ENCODE measurements around the gene SYT12. TPM values are rescaled to one million over a fixed set of nuclear protein-coding genes. Genes with fewer than 3 reads are reported as not detected.

Gene SYT12, protein sequence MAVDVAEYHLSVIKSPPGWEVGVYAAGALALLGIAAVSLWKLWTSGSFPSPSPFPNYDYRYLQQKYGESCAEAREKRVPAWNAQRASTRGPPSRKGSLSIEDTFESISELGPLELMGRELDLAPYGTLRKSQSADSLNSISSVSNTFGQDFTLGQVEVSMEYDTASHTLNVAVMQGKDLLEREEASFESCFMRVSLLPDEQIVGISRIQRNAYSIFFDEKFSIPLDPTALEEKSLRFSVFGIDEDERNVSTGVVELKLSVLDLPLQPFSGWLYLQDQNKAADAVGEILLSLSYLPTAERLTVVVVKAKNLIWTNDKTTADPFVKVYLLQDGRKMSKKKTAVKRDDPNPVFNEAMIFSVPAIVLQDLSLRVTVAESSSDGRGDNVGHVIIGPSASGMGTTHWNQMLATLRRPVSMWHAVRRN
- under 1 TPM in 1 of 2 donors, not detected in 1; 0.38 TPM for total RNA-seq

DNA sequence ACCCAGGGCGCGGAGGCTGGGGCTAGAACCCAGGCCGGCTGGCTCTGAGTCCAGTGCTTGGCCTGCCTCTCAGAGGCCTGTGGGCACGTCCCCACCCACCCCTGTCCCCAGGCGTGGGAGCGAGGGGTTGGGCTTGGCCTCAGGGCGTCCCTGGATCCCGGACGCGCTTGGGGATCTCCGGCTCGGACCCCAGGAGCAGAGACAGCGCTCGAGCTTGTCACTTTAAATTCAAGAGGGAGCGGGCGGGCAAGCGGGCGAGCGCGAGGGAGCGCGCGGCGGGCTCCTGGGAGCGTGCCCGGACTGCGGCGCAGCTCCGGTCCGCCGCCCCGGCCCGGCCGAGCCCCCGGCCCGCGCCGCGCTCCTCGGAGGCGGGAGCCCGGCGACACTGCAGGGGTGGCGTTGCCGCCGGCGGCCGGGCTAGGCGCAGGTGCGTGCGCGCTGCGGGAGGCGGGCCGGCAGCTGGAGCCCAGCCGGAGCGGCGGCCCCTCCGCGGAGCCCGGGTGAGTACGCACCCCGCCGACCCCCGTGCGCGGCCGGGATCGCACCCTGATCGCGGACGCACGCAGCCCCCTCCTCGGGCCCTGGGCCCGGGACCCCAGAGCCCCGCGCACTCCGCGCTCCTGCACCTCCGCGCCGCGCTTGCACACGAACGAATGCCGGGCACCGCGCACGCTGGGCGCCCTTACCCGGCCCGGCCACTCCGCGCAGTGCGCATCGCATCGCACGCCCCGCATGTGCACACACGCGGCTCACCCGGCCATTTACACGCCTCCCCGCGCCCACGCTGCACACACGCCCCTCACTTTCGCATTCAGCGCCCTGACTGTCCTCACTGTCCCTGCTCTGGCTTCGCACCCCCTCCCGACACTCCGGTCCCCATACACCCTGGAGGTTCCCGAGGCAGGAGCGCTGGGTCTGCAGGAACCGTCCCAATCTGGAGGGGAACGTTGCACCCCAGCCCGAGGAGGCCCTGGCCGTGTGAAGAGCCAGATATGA lies at the start of gene SYT12:
Gene SYT12 (plus strand): TSS at position 174 of the 996 bp plus-strand sequence. CDS start 7,011 bp downstream, outside the sequence.
- Mint-ChIP-seq H3K27me3 (peaks cover 5 to 31% of the 10 kb centered on the region in 2 donors), H3K4me3 (peak within 1 kb of the TSS; percentile 71), H3K36me3 (no peaks in the 10 kb centered on the region), H3K4me1 (ENCODE audit: low read depth in 2 of 2) (peaks cover 17 to 23% of the 10 kb centered on the region in 2 donors), H3K27ac (no peak within 1 kb of the TSS), H3K9me3 (no peaks in the 10 kb centered on the region)
- DNase-seq (ENCODE audit: low spot score) (no peak), ATAC-seq (peak in 1 of 2 donors; percentile 38)

DNA sequence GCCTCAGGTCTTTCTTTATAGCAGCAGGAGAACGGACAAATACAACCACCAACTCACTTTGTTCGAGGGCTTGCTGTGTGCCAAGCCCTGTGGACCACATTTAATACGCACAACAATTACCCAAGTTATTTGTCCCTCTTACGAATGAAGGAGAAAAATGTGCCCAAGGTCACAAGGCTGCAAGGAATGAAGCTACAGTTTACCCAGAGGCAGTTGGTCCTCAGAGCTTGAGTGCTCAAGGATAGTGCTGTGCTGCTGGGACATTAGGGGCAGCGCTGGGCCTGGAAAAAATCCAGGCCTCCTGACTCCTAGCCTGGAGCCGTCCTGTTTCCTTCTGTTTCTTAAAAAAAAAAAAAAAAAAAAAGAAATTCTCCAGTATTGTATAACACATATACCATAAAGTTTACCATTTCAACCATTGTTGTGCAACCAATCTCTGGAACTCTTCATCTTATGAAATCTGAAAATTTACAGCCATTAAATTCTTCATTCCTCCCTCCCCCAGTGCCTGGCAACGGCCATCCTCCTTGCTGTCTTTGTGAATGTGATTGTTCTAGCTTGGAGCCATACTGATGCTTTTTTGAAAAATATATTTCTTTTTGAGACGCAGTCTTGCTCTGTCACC lies 48.9 kb upstream of the SYT12 start:
- H3K27me3 Mint-ChIP-seq, result peaks cover 0 to 8% of the 10 kb centered on the region in 2 donors
- no peak overlapping the region for H3K27ac Mint-ChIP-seq
- no peaks in the 10 kb centered on the region for H3K9me3 Mint-ChIP-seq
- H3K4me3 Mint-ChIP-seq, result no peak overlapping the region
- H3K36me3 Mint-ChIP-seq, result no peaks in the 10 kb centered on the region
- H3K4me1 Mint-ChIP-seq (ENCODE audit: low read depth in 2 of 2), result peaks cover 5 to 8% of the 10 kb centered on the region in 2 donors
- no peak for DNase-seq (ENCODE audit: low spot score)
- ATAC-seq, result no peak

DNA sequence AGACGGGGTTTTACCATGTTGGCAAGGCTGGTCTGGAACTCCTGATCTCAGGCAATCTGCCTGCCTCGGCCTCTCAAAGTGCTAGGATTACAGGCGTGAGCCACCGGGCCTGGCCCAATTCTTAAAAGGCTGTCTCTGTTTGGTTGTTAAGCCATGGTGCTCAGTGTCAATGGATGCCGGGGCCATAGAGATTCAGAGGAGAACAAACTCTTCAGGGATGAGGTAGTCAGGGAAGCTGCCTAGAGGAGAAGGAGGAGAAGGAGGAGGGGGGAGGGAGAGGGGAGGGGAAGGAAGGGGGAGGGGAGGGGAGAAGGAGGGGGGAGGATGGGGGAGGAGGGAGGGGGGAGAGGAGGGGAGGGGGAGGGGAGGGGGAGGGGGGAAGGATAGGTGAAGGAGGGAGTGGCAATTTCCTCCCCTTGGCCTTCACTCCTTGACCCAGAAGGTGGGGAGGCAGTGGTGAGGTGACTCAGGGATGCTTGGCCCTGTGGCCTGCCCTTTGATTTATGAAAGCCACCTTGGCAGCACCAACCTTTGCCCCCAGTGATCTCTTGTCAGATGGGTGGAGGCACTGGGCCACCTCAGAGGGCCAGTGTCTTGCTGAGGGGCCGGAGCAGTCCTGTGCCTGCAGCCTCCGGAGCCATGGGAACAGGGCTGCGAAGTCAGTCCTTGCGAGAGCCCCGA lies 48.1 kb upstream of the SYT12 start, which contains the start of gene C11orf86:
Gene C11orf86 (plus strand): TSS at position 581 of the 681 bp plus-strand sequence. CDS start 59 bp downstream, at position 640.
- H3K27me3 Mint-ChIP-seq, result peaks cover 0 to 8% of the 10 kb centered on the region in 2 donors
- ATAC-seq (no peak), DNase-seq (ENCODE audit: low spot score) (no peak)
- H3K9me3 Mint-ChIP-seq, result no peaks in the 10 kb centered on the region
- H3K36me3 Mint-ChIP-seq, result no peaks in the 10 kb centered on the region
- H3K27ac Mint-ChIP-seq, result no peak within 1 kb of the TSS
- peaks cover 5 to 8% of the 10 kb centered on the region in 2 donors for H3K4me1 Mint-ChIP-seq (ENCODE audit: low read depth in 2 of 2)
- H3K4me3 Mint-ChIP-seq, result no peak within 1 kb of the TSS

- no peak overlapping the region for H3K27ac Mint-ChIP-seq
- ATAC-seq (no peak), DNase-seq (ENCODE audit: low spot score) (no peak)
- no peaks in the 10 kb centered on the region for H3K36me3 Mint-ChIP-seq
- H3K4me3 Mint-ChIP-seq, result no peak overlapping the region
- peaks cover 0 to 8% of the 10 kb centered on the region in 2 donors for H3K27me3 Mint-ChIP-seq
- H3K9me3 Mint-ChIP-seq, result no peaks in the 10 kb centered on the region
- H3K4me1 Mint-ChIP-seq (ENCODE audit: low read depth in 2 of 2), result peaks cover 5 to 6% of the 10 kb centered on the region in 2 donors
Measured at GRCh38 chr11:66975405-66976027, 47.4 kb upstream of the SYT12 start.

DNA sequence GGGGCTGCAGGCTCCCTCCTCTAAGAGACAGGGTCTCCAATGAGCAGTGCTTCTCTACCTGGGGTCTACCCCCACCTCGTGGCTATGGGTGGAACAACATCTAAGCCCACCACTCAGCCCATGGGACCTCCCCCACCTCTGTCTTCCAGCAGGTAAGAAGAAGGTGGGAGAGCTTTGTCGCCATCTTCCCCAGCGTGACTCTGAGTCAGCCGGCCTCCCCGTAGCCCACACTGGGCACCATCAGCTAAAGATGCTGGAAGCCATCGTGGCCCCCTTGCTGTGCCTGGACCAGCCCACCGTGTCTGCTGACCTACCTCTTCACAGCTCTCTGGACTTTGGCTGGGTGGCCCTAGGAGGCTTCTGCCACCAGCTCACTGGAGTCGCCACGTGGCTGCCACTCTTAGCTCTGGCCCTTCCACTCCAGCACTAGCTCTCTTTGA lies 46.9 kb upstream of the SYT12 start:
- ATAC-seq, result peak; percentile 40 to 43
- Mint-ChIP-seq H3K36me3 (no peaks in the 10 kb centered on the region), H3K9me3 (no peaks in the 10 kb centered on the region), H3K4me1 (ENCODE audit: low read depth in 2 of 2) (peaks cover under 1% of the 10 kb centered on the region in 2 donors), H3K4me3 (no peak overlapping the region), H3K27ac (no peak overlapping the region), H3K27me3 (peaks cover 0 to 3% of the 10 kb centered on the region in 2 donors)
- DNase-seq (ENCODE audit: low spot score), result no peak

DNA sequence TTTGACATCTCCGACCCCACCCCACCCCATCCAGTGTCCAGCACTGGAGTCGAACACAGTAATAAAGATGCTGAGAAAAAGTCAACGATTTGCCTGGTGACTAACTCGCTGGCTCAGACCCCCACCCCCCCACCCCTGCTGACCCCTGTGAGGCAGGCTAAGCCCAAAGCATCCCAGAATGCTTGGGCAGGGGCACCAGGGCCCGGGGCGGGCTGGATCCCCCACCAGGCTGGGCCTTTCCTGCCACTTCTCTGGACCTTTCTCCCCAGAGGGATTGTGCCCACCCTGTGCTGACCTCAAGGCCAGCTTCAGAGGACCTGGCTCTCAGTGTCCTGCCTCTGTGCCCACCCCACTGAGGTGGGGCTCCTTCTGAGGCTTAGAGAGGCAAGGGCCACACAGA lies 46.0 kb upstream of the SYT12 start:
- Mint-ChIP-seq H3K9me3 (no peaks in the 10 kb centered on the region), H3K36me3 (no peaks in the 10 kb centered on the region), H3K4me3 (no peak overlapping the region), H3K27ac (no peak overlapping the region), H3K4me1 (ENCODE audit: low read depth in 2 of 2) (no peaks in the 10 kb centered on the region), H3K27me3 (peaks cover 0 to 3% of the 10 kb centered on the region in 2 donors)
- no peak for DNase-seq (ENCODE audit: low spot score)
- ATAC-seq, result peak in 1 of 2 donors; percentile 17

- Mint-ChIP-seq H3K9me3 (no peaks in the 10 kb centered on the region), H3K27me3 (no peaks in the 10 kb centered on the region), H3K4me1 (ENCODE audit: low read depth in 2 of 2) (no peaks in the 10 kb centered on the region), H3K27ac (no peak overlapping the region), H3K4me3 (no peak overlapping the region), H3K36me3 (no peaks in the 10 kb centered on the region)
- DNase-seq (ENCODE audit: low spot score), result no peak
- ATAC-seq, result no peak
Measured at GRCh38 chr11:66978229-66978628, 44.7 kb upstream of the SYT12 start.

- no peak for ATAC-seq
- no peak for DNase-seq (ENCODE audit: low spot score)
- Mint-ChIP-seq H3K36me3 (no peaks in the 10 kb centered on the region), H3K9me3 (no peaks in the 10 kb centered on the region), H3K4me1 (ENCODE audit: low read depth in 2 of 2) (no peaks in the 10 kb centered on the region), H3K27me3 (no peaks in the 10 kb centered on the region), H3K27ac (no peak overlapping the region), H3K4me3 (no peak overlapping the region)
Measured at GRCh38 chr11:66978717-66979116, 44.2 kb upstream of the SYT12 start.

- H3K4me3 Mint-ChIP-seq, result no peak overlapping the region
- H3K27me3 Mint-ChIP-seq, result no peaks in the 10 kb centered on the region
- H3K36me3 Mint-ChIP-seq, result no peaks in the 10 kb centered on the region
- ATAC-seq (no peak), DNase-seq (ENCODE audit: low spot score) (no peak)
- no peaks in the 10 kb centered on the region for H3K9me3 Mint-ChIP-seq
- no peaks in the 10 kb centered on the region for H3K4me1 Mint-ChIP-seq (ENCODE audit: low read depth in 2 of 2)
- H3K27ac Mint-ChIP-seq, result no peak overlapping the region
Measured at GRCh38 chr11:66979336-66979980, 43.5 kb upstream of the SYT12 start.

- ATAC-seq (no peak), DNase-seq (ENCODE audit: low spot score) (no peak)
- H3K36me3 Mint-ChIP-seq, result no peaks in the 10 kb centered on the region
- no peaks in the 10 kb centered on the region for H3K9me3 Mint-ChIP-seq
- H3K4me3 Mint-ChIP-seq, result no peak overlapping the region
- H3K27ac Mint-ChIP-seq, result no peak overlapping the region
- H3K27me3 Mint-ChIP-seq, result peaks cover 0 to 2% of the 10 kb centered on the region in 2 donors
- H3K4me1 Mint-ChIP-seq (ENCODE audit: low read depth in 2 of 2), result no peaks in the 10 kb centered on the region
Measured at GRCh38 chr11:66981976-66982578, 40.9 kb upstream of the SYT12 start.

DNA sequence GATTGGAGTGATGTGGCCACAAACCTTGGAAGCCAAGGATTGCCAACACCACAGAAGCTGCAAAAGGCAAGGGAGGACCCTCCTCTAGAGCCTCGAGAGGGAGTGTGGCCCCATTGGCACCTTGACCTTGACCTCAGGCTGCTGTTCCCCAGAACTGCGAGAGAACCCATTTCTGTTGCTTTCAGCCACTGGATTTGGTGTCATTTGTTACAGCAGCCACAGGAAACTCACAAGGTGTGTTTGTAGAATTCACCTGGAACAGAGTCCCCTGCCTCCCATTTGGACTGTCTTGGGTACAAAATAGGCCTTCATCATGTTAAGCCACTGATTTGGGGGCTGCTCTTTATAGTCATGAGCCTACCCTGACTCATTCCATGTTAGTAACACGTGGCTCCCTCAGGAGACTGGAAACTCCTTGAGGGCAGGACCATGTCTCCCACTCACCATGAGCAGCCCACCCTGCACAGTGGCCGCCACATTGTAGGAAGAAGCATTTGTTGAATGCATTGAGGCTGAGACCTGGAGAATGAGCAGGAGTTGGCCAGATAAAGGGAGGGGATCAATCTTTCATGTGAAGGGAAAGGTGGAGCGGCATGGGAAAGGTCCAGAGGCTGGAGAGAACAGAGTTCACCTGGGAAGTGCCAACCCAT lies 39.5 kb upstream of the SYT12 start:
- Mint-ChIP-seq H3K4me1 (ENCODE audit: low read depth in 2 of 2) (no peaks in the 10 kb centered on the region), H3K4me3 (no peak overlapping the region), H3K27ac (no peak overlapping the region), H3K9me3 (no peaks in the 10 kb centered on the region), H3K27me3 (peaks cover 0 to 4% of the 10 kb centered on the region in 2 donors), H3K36me3 (no peaks in the 10 kb centered on the region)
- ATAC-seq (no peak), DNase-seq (ENCODE audit: low spot score) (no peak)
